ENCODE results near the gene FGF3. TPM values are rescaled to one million over a fixed set of nuclear protein-coding genes. Genes with fewer than 3 reads are reported as not detected.

FGF3 gene
- total RNA-seq, 4 donors from 2014 or later: not detected

- Histone ChIP-seq H3K27me3 (peaks cover 0 to 6% (median 0%) of the 10 kb centered on the region in 3 donors), H3K4me3 (no peak overlapping the region), H3K27ac (no peak overlapping the region), H3K36me3 (no peaks in the 10 kb centered on the region), H3K9me3 (no peaks in the 10 kb centered on the region), H3K4me1 (no peaks in the 10 kb centered on the region)
- ATAC-seq (no peak), DNase-seq (no peak)
- in situ Hi-C loops (cut with MboI; ENCODE audit: low sequenced_read_pairs in 4 of 4) (no loop called here), intact Hi-C loops (cut with DNase I; ENCODE audit: low total_unique reads) (no loop called here)
- TF ChIP-seq POLR2A (IDR thresholded peaks at IDR 0.05): no peak
- TF ChIP-seq, protein P1, sequence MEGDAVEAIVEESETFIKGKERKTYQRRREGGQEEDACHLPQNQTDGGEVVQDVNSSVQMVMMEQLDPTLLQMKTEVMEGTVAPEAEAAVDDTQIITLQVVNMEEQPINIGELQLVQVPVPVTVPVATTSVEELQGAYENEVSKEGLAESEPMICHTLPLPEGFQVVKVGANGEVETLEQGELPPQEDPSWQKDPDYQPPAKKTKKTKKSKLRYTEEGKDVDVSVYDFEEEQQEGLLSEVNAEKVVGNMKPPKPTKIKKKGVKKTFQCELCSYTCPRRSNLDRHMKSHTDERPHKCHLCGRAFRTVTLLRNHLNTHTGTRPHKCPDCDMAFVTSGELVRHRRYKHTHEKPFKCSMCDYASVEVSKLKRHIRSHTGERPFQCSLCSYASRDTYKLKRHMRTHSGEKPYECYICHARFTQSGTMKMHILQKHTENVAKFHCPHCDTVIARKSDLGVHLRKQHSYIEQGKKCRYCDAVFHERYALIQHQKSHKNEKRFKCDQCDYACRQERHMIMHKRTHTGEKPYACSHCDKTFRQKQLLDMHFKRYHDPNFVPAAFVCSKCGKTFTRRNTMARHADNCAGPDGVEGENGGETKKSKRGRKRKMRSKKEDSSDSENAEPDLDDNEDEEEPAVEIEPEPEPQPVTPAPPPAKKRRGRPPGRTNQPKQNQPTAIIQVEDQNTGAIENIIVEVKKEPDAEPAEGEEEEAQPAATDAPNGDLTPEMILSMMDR (IDR thresholded peaks at IDR 0.05 in 4 of 5, conservative IDR thresholded peaks at IDR 0.05 in 1 of 5): no peak
These were observed 16.2 kb downstream of the FGF3 start for GRCh38 chr11:69803022-69803421.

- no peaks in the 10 kb centered on the region for H3K4me1 ChIP-seq
- H3K9me3 ChIP-seq: no peaks in the 10 kb centered on the region
- H3K36me3 ChIP-seq: no peaks in the 10 kb centered on the region
- no peak for DNase-seq
- no peak overlapping the region for H3K27ac ChIP-seq
- intact Hi-C loops (cut with DNase I; ENCODE audit: low total_unique reads): no loop called here
- in situ Hi-C loops (cut with MboI; ENCODE audit: low sequenced_read_pairs in 4 of 4): no loop called here
- H3K27me3 ChIP-seq: peaks cover 0 to 6% (median 0%) of the 10 kb centered on the region in 3 donors
- TF ChIP-seq, protein P1 (IDR thresholded peaks at IDR 0.05 in 4 of 5, conservative IDR thresholded peaks at IDR 0.05 in 1 of 5): no peak
- no peak for TF ChIP-seq POLR2A (IDR thresholded peaks at IDR 0.05)
- ATAC-seq: no peak
- no peak overlapping the region for H3K4me3 ChIP-seq
These were observed 16.6 kb downstream of the FGF3 start for GRCh38 chr11:69802590-69802989.

GRCh38 chr11:69801513-69802335 lies 17.5 kb downstream of the FGF3 start:
- H3K4me3 ChIP-seq: no peak overlapping the region
- H3K36me3 ChIP-seq: no peaks in the 10 kb centered on the region
- intact Hi-C loops (cut with DNase I; ENCODE audit: low total_unique reads): no loop called here
- in situ Hi-C loops (cut with MboI; ENCODE audit: low sequenced_read_pairs in 4 of 4): no loop called here
- DNase-seq (no peak), ATAC-seq (no peak)
- no peak overlapping the region for H3K27ac ChIP-seq
- no peaks in the 10 kb centered on the region for H3K9me3 ChIP-seq
- no peak for TF ChIP-seq POLR2A (IDR thresholded peaks at IDR 0.05)
- TF ChIP-seq, protein P1 (IDR thresholded peaks at IDR 0.05 in 4 of 5, conservative IDR thresholded peaks at IDR 0.05 in 1 of 5): peak in 4 of 5 experiments; percentile 22 to 42 (median 38)
- peaks cover 0 to 4% (median 0%) of the 10 kb centered on the region in 3 donors for H3K27me3 ChIP-seq
- no peaks in the 10 kb centered on the region for H3K4me1 ChIP-seq

GRCh38 chr11:69800278-69800677 lies 18.9 kb downstream of the FGF3 start:
- in situ Hi-C loops (cut with MboI; ENCODE audit: low sequenced_read_pairs in 4 of 4): no loop called here
- no peaks in the 10 kb centered on the region for H3K4me1 ChIP-seq
- no peak overlapping the region for H3K27ac ChIP-seq
- H3K27me3 ChIP-seq: peaks cover 0 to 4% (median 0%) of the 10 kb centered on the region in 3 donors
- no peak for ATAC-seq
- H3K4me3 ChIP-seq: no peak overlapping the region
- no peak for TF ChIP-seq POLR2A (IDR thresholded peaks at IDR 0.05)
- TF ChIP-seq, protein P1 (IDR thresholded peaks at IDR 0.05 in 4 of 5, conservative IDR thresholded peaks at IDR 0.05 in 1 of 5): no peak
- no peaks in the 10 kb centered on the region for H3K36me3 ChIP-seq
- DNase-seq: no peak
- H3K9me3 ChIP-seq: no peaks in the 10 kb centered on the region
- intact Hi-C loops (cut with DNase I; ENCODE audit: low total_unique reads): no loop called here

Data from gastrocnemius medialis (tissue), 4 donors.